Left ventricle myocardium inferior (tissue), 1 donor: ENCODE measurements around the gene KIF16B. TPM values are rescaled to one million over a fixed set of nuclear protein-coding genes. Genes with fewer than 3 reads are reported as not detected.
"Not testable (repeated sequence)": the region's sequence is repeated elsewhere in the genome, so short reads cannot be mapped to it uniquely, and the experiment has no call there.

Experiments used
- DNase-seq: peaks from one replicate; pipeline ENCODE4 v3.0.0-alpha.2; 2020
- H3K27ac ChIP-seq: fragments of 200-600 bp; replicated peaks from 2 replicates; pipeline ENCODE4 v1.8.0; 2021
- H3K27me3 ChIP-seq: fragments of 200-600 bp; 2 replicates; pipeline ENCODE4 v1.8.0; 2021; ENCODE audit warnings: low read depth
- H3K36me3 ChIP-seq: fragments of 200-600 bp; 2 replicates; pipeline ENCODE4 v1.8.0; 2021
- H3K4me1 ChIP-seq: fragments of 200-600 bp; 2 replicates; pipeline ENCODE4 v1.8.0; 2021
- H3K4me3 ChIP-seq: fragments of 200-600 bp; 2 replicates; pipeline ENCODE4 v1.8.0; 2021; ENCODE audit warnings: mild to moderate bottlenecking, moderate library complexity
- H3K9me3 ChIP-seq: fragments of 200-600 bp; replicated peaks from 2 replicates; pipeline ENCODE4 v1.8.0; 2021
- intact Hi-C: fragments of 100-400 bp; cut with micrococcal nuclease; formaldehyde crosslinking; loops from one replicate; pipeline ENCODE4 v1.11.0; 2022
- total RNA-seq: library from RNA; stranded (reverse); fragmentation: NEBNext Ultra II Directional; extraction: Animal tissue kit (Norgen Biotek cat#: 25700); gene quantifications from one replicate; pipeline ENCODE4 v1.2.1, GENCODE V29; 2021
- TF ChIP-seq, protein P1 (sequence below): fragments of 200-600 bp; IDR thresholded peaks from 2 replicates; pipeline ENCODE4 v1.8.0; 2021; ENCODE audit warnings: antibody characterized with exemption, mild to moderate bottlenecking, borderline replicate concordance
- donor health status: DM: no; HTN: yes; CAD: no; lungs with severe emphysema.

KIF16B gene
- total RNA-seq, 1 donor from 2014 or later = 16.4 TPM

DNA sequence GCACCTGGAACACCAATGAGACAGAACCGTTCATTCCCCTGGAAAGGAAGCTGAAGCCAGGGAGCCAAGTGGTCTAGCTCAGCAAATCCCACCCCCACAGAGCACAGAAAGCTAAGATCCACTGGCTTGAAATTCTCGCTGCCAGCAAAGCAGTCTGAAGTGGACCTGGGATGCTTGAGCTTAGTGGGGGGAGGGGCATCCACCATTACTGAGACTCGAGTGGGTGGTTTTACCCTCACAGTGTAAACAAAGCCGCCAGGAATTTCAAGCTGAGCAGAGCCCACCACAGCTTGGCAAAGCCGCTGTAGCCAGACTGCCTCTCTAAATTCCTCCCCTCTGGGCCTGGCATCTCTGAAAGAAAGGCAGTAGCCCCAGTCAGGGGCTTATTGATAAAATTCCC lies 53.1 kb downstream of the KIF16B start:
- Histone ChIP-seq H3K9me3 (peaks cover 10% of the 10 kb centered on the region), H3K36me3 (peaks cover 7% of the 10 kb centered on the region), H3K27ac (no peak overlapping the region), H3K27me3 (no peaks in the 10 kb centered on the region), H3K4me3 (no peak overlapping the region), H3K4me1 (no peaks in the 10 kb centered on the region)
- TF ChIP-seq, protein P1, sequence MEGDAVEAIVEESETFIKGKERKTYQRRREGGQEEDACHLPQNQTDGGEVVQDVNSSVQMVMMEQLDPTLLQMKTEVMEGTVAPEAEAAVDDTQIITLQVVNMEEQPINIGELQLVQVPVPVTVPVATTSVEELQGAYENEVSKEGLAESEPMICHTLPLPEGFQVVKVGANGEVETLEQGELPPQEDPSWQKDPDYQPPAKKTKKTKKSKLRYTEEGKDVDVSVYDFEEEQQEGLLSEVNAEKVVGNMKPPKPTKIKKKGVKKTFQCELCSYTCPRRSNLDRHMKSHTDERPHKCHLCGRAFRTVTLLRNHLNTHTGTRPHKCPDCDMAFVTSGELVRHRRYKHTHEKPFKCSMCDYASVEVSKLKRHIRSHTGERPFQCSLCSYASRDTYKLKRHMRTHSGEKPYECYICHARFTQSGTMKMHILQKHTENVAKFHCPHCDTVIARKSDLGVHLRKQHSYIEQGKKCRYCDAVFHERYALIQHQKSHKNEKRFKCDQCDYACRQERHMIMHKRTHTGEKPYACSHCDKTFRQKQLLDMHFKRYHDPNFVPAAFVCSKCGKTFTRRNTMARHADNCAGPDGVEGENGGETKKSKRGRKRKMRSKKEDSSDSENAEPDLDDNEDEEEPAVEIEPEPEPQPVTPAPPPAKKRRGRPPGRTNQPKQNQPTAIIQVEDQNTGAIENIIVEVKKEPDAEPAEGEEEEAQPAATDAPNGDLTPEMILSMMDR = no peak
- intact Hi-C loops = no loop called here
- DNase-seq = no peak

DNA sequence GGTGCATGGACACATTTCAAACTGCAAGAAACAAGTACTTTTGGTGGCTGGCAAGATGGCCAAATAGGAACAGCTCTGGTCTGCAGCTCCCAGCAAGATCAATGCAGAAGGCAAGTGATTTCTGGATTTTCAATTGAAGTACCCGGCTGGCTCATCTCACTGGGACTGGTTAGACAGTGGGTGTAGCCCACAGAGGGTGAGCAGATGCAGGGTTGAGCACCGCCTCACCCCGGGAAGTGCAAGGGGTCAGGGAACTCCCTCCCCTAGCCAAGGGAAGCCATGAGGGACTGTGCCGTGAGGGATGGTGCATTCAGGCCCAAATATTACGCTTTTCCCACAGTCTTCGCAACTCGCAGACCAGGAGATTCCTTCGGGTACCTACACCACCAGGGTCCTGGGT lies 53.6 kb downstream of the KIF16B start:
- not testable (repeated sequence) for H3K27ac ChIP-seq, H3K27me3 ChIP-seq, DNase-seq, H3K36me3 ChIP-seq, H3K4me1 ChIP-seq, H3K4me3 ChIP-seq
- H3K9me3 ChIP-seq = peaks cover 10% of the 10 kb centered on the region
- intact Hi-C loops = loop anchor here (10.0 kb wide), 1 partner anchor 245 kb away; no protein-coding TSS in a partner anchor

DNA sequence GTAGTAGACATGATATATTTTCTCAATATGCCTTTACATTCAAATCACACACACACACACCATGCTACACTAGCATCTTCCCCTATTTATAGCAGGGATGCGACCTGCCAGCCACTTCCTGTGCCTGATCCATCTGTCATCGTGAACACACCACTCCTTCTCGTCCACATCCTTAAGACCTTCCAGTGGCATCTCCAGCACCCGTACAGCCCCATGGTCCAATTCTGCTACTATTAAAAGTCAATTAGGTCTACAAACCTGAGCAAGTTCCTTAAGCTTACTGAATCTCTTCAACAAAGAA lies 54.5 kb downstream of the KIF16B start:
- H3K9me3 ChIP-seq = peaks cover 4% of the 10 kb centered on the region
- TF ChIP-seq, protein P1 = no peak
- no peaks in the 10 kb centered on the region for H3K4me1 ChIP-seq
- no peak overlapping the region for H3K4me3 ChIP-seq
- intact Hi-C loops = loop anchor here (10.0 kb wide), 1 partner anchor 246 kb away; no protein-coding TSS in a partner anchor
- no peak overlapping the region for H3K27ac ChIP-seq
- H3K27me3 ChIP-seq = no peaks in the 10 kb centered on the region
- no peaks in the 10 kb centered on the region for H3K36me3 ChIP-seq
- DNase-seq = no peak

DNA sequence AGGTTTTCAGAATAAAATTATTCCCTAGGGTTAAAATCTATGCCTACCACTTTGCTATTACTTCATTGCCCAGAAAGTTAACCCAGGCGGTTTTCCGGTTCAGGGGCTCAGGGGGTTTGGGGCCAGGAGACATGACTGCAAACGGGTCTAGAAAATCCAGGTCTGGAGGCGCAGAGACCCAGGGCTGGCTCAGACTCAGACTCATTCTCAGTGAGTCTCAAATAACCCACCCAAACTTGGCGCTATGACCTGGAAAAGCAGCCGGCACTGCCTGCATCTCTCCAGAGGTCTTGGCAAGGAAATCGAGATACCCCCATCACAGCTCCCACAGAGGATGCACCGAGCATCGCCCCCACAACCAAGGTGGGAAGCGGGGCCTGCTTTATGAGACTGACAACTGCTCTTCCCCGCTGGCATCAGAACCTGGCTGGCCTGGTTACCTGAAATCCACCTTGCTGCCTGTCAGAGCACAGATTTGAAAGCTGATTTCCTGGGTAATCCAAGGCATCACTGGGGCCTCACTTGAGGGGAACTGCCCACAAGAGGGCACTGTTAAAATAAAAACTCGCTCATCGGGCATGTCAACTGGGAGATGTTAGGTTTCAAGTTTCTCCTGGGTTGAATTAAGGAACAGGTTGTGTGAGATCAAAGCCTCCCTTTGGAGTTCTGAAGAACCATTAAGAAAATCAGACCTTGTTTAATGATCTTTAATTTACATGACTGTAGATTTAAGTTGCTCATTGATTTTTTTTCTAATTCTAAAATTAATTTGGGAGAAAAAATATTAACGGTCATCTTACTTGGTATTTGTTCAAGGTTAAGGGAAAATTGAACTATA lies 55.1 kb downstream of the KIF16B start:
- no peak overlapping the region for H3K4me3 ChIP-seq
- H3K27me3 ChIP-seq = no peaks in the 10 kb centered on the region
- H3K36me3 ChIP-seq = no peaks in the 10 kb centered on the region
- no peaks in the 10 kb centered on the region for H3K9me3 ChIP-seq
- no peak for DNase-seq
- TF ChIP-seq, protein P1 = peak; percentile 68
- no peak overlapping the region for H3K27ac ChIP-seq
- intact Hi-C loops = loop anchor here (10.0 kb wide), 1 partner anchor 247 kb away; no protein-coding TSS in a partner anchor
- H3K4me1 ChIP-seq = no peaks in the 10 kb centered on the region

DNA sequence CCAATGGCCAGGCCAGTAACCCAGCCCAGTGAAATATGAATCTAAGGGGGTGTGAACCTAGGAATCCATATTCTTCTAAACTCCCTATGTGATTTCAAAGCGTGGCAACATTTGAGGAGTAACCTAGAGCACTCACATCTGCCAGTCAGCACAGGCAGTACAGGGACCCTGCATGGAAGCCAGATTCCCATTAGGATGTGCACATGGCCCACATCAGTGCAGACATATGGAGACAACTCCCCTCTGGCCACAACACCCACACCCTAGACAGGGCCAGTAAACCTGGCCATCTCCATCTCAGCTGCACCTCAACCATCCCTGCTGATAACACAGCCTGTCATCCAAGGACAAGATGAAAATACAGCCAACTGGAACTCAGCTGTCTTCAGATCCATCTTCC lies 56.5 kb downstream of the KIF16B start:
- intact Hi-C loops = loop anchor here (10.0 kb wide), 1 partner anchor 248 kb away; no protein-coding TSS in a partner anchor
- H3K27ac ChIP-seq = no peak overlapping the region
- no peak overlapping the region for H3K4me3 ChIP-seq
- no peaks in the 10 kb centered on the region for H3K4me1 ChIP-seq
- no peaks in the 10 kb centered on the region for H3K9me3 ChIP-seq
- peaks cover 11% of the 10 kb centered on the region for H3K36me3 ChIP-seq
- TF ChIP-seq, protein P1 = no peak
- no peaks in the 10 kb centered on the region for H3K27me3 ChIP-seq
- DNase-seq = no peak

DNA sequence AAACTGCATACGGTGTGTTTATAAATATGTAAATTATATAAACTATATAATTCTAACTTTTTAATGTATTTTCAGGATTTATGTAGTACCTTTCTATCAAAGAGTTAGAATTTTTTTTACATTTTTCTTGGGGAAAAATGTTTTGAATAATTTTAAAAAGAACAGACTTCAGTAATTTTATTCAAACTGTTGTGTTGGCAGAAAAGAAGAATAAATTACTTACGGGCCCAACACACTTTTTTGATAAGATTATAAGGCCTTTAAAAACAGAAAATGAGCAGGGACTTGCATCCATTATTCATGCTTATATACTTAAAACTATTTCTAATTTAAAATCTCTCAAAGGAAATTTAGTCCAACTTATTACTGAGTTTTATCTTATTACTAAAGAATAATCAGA lies 58.2 kb downstream of the KIF16B start:
- peaks cover 27% of the 10 kb centered on the region for H3K36me3 ChIP-seq
- H3K27ac ChIP-seq = no peak overlapping the region
- H3K27me3 ChIP-seq = no peaks in the 10 kb centered on the region
- H3K4me1 ChIP-seq = no peaks in the 10 kb centered on the region
- TF ChIP-seq, protein P1 = no peak
- DNase-seq = no peak
- intact Hi-C loops = loop anchor here (10.0 kb wide), 1 partner anchor 250 kb away; no protein-coding TSS in a partner anchor
- H3K4me3 ChIP-seq = no peak overlapping the region
- no peaks in the 10 kb centered on the region for H3K9me3 ChIP-seq
